ENCODE measurements around the gene TMEM186.

TMEM186 gene

GRCh38 chr16:8807189-8807588, 9.8 kb upstream of the TMEM186 start:
- TF ChIP-seq SIN3A (IDR thresholded peaks at IDR 0.05; ENCODE audit: borderline replicate concordance, insufficient read depth, low read length) (no peak), FOXP2 (optimal IDR thresholded peaks at IDR 0.05; ENCODE audit: borderline replicate concordance, extremely low read depth, extremely low read length, insufficient read depth) (no peak), POLR2AphosphoS5 (IDR thresholded peaks at IDR 0.05; ENCODE audit: low read depth, low read length) (no peak), TAF1 (IDR thresholded peaks at IDR 0.05; ENCODE audit: borderline replicate concordance, insufficient read depth, low read length) (no peak)
- TF ChIP-seq, protein P1, sequence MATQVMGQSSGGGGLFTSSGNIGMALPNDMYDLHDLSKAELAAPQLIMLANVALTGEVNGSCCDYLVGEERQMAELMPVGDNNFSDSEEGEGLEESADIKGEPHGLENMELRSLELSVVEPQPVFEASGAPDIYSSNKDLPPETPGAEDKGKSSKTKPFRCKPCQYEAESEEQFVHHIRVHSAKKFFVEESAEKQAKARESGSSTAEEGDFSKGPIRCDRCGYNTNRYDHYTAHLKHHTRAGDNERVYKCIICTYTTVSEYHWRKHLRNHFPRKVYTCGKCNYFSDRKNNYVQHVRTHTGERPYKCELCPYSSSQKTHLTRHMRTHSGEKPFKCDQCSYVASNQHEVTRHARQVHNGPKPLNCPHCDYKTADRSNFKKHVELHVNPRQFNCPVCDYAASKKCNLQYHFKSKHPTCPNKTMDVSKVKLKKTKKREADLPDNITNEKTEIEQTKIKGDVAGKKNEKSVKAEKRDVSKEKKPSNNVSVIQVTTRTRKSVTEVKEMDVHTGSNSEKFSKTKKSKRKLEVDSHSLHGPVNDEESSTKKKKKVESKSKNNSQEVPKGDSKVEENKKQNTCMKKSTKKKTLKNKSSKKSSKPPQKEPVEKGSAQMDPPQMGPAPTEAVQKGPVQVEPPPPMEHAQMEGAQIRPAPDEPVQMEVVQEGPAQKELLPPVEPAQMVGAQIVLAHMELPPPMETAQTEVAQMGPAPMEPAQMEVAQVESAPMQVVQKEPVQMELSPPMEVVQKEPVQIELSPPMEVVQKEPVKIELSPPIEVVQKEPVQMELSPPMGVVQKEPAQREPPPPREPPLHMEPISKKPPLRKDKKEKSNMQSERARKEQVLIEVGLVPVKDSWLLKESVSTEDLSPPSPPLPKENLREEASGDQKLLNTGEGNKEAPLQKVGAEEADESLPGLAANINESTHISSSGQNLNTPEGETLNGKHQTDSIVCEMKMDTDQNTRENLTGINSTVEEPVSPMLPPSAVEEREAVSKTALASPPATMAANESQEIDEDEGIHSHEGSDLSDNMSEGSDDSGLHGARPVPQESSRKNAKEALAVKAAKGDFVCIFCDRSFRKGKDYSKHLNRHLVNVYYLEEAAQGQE (IDR thresholded peaks at IDR 0.05; ENCODE audit: insufficient read depth in 1 of 2, low read depth in 2 of 2, low read length in 2 of 2): no peak

- TF ChIP-seq POLR2AphosphoS5 (IDR thresholded peaks at IDR 0.05; ENCODE audit: low read depth, low read length) (no peak), TAF1 (IDR thresholded peaks at IDR 0.05; ENCODE audit: borderline replicate concordance, insufficient read depth, low read length) (no peak), FOXP2 (optimal IDR thresholded peaks at IDR 0.05; ENCODE audit: borderline replicate concordance, extremely low read depth, extremely low read length, insufficient read depth) (no peak), SIN3A (IDR thresholded peaks at IDR 0.05; ENCODE audit: borderline replicate concordance, insufficient read depth, low read length) (no peak)
- TF ChIP-seq, protein P1 (IDR thresholded peaks at IDR 0.05; ENCODE audit: insufficient read depth in 1 of 2, low read depth in 2 of 2, low read length in 2 of 2): no peak
These were observed 9.0 kb upstream of the TMEM186 start for GRCh38 chr16:8806272-8806983.

- TF ChIP-seq TAF1 (IDR thresholded peaks at IDR 0.05; ENCODE audit: borderline replicate concordance, insufficient read depth, low read length): no peak
- no peak for TF ChIP-seq POLR2AphosphoS5 (IDR thresholded peaks at IDR 0.05; ENCODE audit: low read depth, low read length)
- TF ChIP-seq SIN3A (IDR thresholded peaks at IDR 0.05; ENCODE audit: borderline replicate concordance, insufficient read depth, low read length): no peak
- no peak for TF ChIP-seq FOXP2 (optimal IDR thresholded peaks at IDR 0.05; ENCODE audit: borderline replicate concordance, extremely low read depth, extremely low read length, insufficient read depth)
- TF ChIP-seq, protein P1 (IDR thresholded peaks at IDR 0.05; ENCODE audit: insufficient read depth in 1 of 2, low read depth in 2 of 2, low read length in 2 of 2): no peak
These were observed 6.9 kb upstream of the TMEM186 start for GRCh38 chr16:8804313-8804712.

DNA sequence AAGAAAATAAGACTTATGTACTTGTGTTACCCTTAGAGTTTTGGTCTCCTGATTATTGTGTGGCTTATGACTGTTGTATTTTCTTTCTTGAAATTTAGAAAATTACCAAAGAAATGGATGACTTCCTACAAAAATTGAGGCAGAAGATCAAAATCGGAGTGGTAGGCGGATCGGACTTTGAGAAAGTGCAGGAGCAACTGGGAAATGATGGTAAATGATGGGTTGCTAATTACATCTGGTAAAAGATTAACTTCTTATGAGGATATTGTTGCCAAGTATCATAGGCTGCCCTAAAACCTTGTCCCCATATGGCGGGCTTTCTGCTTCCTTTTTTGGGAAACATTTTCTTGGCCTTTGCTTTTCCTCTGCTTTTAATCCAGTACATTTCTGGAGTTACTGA, 4.3 kb upstream of the TMEM186 start:
- TF ChIP-seq TAF1 (IDR thresholded peaks at IDR 0.05; ENCODE audit: borderline replicate concordance, insufficient read depth, low read length) (no peak), FOXP2 (optimal IDR thresholded peaks at IDR 0.05; ENCODE audit: borderline replicate concordance, extremely low read depth, extremely low read length, insufficient read depth) (no peak), POLR2AphosphoS5 (IDR thresholded peaks at IDR 0.05; ENCODE audit: low read depth, low read length) (no peak), SIN3A (IDR thresholded peaks at IDR 0.05; ENCODE audit: borderline replicate concordance, insufficient read depth, low read length) (no peak)
- TF ChIP-seq, protein P1 (IDR thresholded peaks at IDR 0.05; ENCODE audit: insufficient read depth in 1 of 2, low read depth in 2 of 2, low read length in 2 of 2): no peak
